CMK (cell line): Measurements from ENCODE around the gene VSTM2B.
A peak's percentile ranks its signal among the peaks of the same experiment; 100 is the strongest.

Experiments
- DNase-seq: peaks from one replicate; pipeline ENCODE4 v3.0.0-alpha.2; 2010; ENCODE audit warnings: low read depth

Gene VSTM2B

GRCh38 chr19:29593869-29594268 is 68.1 kb downstream of the VSTM2B start:
- no peak for DNase-seq

GRCh38 chr19:29596080-29596727 is 70.4 kb downstream of the VSTM2B start:
- no peak for DNase-seq

- no peak for DNase-seq
Observed at GRCh38 chr19:29596885-29597525, 71.2 kb downstream of the VSTM2B start.

GRCh38 chr19:29598036-29598435 is 72.2 kb downstream of the VSTM2B start:
- no peak for DNase-seq

- no peak for DNase-seq
Observed at GRCh38 chr19:29598496-29598895, 72.7 kb downstream of the VSTM2B start.

- no peak for DNase-seq
Observed at GRCh38 chr19:29603308-29603707, 77.5 kb downstream of the VSTM2B start.

- peak; percentile 87 for DNase-seq
Observed at GRCh38 chr19:29605653-29606419, 80.0 kb downstream of the VSTM2B start, which contains the start of gene POP4. Gene POP4, plus strand, starts transcription at chr19:29606283. Its CDS starts 36 bp downstream, at chr19:29606319.

GRCh38 chr19:29606420-29606747 is 80.6 kb downstream of the VSTM2B start:
- no peak for DNase-seq

GRCh38 chr19:29609636-29610035 is 83.8 kb downstream of the VSTM2B start:
- DNase-seq, result no peak

- no peak for DNase-seq
Observed at GRCh38 chr19:29610213-29610573, 84.4 kb downstream of the VSTM2B start.

- DNase-seq, result peak; percentile 53
Observed at GRCh38 chr19:29610574-29611271, 84.9 kb downstream of the VSTM2B start.

- DNase-seq, result no peak
Observed at GRCh38 chr19:29612121-29612520, 86.3 kb downstream of the VSTM2B start.

GRCh38 chr19:29612801-29613595 is 87.2 kb downstream of the VSTM2B start:
- DNase-seq, result no peak

GRCh38 chr19:29614046-29614445 is 88.3 kb downstream of the VSTM2B start:
- DNase-seq, result no peak
